ENCODE results near the gene SNCAIP. TPM values are rescaled to one million over a fixed set of nuclear protein-coding genes. Genes with fewer than 3 reads are reported as not detected.

Gene SNCAIP
- total and polyA plus RNA-seq, 4 donors, result 3.6 to 14.7 (median 9.0) TPM

DNA sequence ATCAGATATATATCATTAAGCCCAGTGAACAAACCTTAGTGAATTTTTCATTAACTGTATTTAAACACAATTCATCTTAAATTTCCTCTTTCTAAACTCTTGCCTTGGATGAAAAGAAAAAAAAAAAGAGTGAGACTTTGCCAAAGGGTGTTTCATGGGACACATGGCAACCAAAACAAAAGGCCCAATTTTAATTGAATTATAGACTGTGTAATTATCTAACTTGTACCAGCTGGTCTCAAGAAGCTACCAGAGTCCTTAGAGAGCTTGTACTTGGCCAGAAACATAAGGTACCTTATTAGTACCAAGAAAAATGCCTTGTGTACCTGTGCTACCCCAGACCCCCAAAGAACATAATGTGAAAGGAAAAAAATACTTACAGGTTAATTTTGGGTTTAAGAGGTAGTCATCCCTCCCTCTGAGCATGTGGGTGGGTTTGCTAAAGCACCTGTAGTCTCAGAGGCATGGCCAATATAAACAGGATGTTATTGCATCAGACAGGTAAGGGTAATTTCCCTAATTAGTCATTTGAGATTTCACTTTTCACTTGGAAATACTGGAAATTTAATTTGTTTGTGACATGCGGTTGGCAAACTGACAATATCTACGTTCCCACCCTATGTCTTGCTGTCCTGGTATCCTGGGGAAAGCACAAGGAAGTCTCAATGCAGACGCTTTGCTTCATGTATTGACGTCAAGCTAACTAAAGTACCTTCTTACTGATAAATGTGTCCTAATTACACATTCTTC, 90.1 kb downstream of the SNCAIP start:
- 93 to 96% methylated on average over 4 of the region's 4 CpGs for WGBS, 2 donors
- no peaks in the 10 kb centered on the region for H3K27me3 ChIP-seq (ENCODE audit: control insufficient read depth in 1 of 2, insufficient read depth in 2 of 2, low read length in 1 of 2)
- intact Hi-C loops (cut with DNase I), result no loop called here
- ATAC-seq (ENCODE audit: low FRiP score), result no peak
- H3K27ac ChIP-seq (ENCODE audit: low read depth in 1 of 2, low read length in 2 of 2), result no peak overlapping the region
- DNase-seq, result no peak
- H3K9me3 ChIP-seq (ENCODE audit: control insufficient read depth, low read length), result no peaks in the 10 kb centered on the region
- peaks cover 0 to 1% of the 10 kb centered on the region in 2 donors for H3K4me1 ChIP-seq (ENCODE audit: control insufficient read depth in 1 of 2, insufficient read depth in 2 of 2, low read length in 2 of 2)
- peaks cover 0 to 1% of the 10 kb centered on the region in 2 donors for H3K36me3 ChIP-seq (ENCODE audit: control insufficient read depth in 1 of 2, insufficient read depth in 2 of 2, low read length in 1 of 2)
- no peak overlapping the region for H3K4me3 ChIP-seq (ENCODE audit: low read length in 2 of 2)

DNA sequence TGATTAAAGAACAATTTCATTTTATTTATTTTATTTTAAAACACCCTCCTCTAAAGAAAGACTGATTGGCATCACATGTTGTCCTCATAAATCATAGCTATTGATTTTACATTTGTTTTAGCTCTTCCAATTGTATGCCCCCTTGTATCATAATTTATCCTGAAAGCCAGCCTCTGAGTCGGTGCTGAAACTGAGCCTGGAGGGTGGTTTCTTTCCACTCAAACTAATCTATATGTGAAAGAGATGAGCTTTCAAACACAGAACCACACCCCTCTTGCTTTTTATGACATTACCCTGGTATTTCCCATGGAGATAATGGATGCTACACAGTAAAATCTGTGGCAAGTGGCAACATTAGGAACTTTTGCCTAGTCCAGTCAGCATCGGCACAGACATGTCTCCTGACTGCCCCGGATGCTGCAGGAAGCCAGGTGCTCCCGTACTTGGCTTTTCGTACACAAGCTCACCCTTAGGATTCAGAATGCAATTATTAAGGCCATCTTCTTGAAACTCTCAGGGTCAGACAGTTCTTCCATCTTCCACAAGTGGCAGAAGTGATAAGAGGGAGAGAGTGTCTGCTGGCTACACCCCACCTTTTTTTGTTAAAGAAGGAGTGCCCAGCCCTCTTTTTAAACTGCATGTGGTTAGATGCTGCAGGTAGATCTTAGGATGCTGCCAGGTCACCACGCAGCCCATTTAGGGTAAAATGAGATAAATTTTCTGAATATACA, 91.1 kb downstream of the SNCAIP start:
- Histone ChIP-seq H3K4me3 (ENCODE audit: low read length in 2 of 2) (no peak overlapping the region), H3K27ac (ENCODE audit: low read depth in 1 of 2, low read length in 2 of 2) (no peak overlapping the region), H3K9me3 (ENCODE audit: control insufficient read depth, low read length) (no peaks in the 10 kb centered on the region), H3K27me3 (ENCODE audit: control insufficient read depth in 1 of 2, insufficient read depth in 2 of 2, low read length in 1 of 2) (no peaks in the 10 kb centered on the region), H3K36me3 (ENCODE audit: control insufficient read depth in 1 of 2, insufficient read depth in 2 of 2, low read length in 1 of 2) (no peaks in the 10 kb centered on the region), H3K4me1 (ENCODE audit: control insufficient read depth in 1 of 2, insufficient read depth in 2 of 2, low read length in 2 of 2) (peaks cover 0 to 1% of the 10 kb centered on the region in 2 donors)
- DNase-seq (no peak), ATAC-seq (ENCODE audit: low FRiP score) (no peak)
- 93 to 95% methylated on average over 6 of the region's 6 CpGs for WGBS, 2 donors
- intact Hi-C loops (cut with DNase I), result no loop called here

DNA sequence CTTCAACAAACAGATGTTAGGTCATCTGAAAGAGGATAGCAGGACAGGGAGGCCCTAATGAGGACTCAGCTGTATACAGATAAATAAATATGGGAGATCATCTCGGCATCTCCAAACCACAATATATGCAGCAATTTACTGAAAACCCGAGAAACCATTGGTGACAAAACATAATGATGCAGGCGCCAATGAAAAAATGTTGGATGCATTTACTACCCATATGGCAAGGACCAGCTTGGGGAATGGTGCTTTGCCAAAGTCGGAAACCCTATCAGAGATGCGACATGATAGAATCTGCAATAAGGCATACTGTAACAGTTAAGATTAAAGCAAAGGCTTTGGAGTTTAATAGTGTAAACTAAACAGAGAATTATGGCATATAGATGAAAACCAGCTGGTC, 92.0 kb downstream of the SNCAIP start:
- Histone ChIP-seq H3K36me3 (ENCODE audit: control insufficient read depth in 1 of 2, insufficient read depth in 2 of 2, low read length in 1 of 2) (no peaks in the 10 kb centered on the region), H3K27me3 (ENCODE audit: control insufficient read depth in 1 of 2, insufficient read depth in 2 of 2, low read length in 1 of 2) (no peaks in the 10 kb centered on the region), H3K9me3 (ENCODE audit: control insufficient read depth, low read length) (no peaks in the 10 kb centered on the region), H3K4me1 (ENCODE audit: control insufficient read depth in 1 of 2, insufficient read depth in 2 of 2, low read length in 2 of 2) (no peaks in the 10 kb centered on the region), H3K27ac (ENCODE audit: low read depth in 1 of 2, low read length in 2 of 2) (no peak overlapping the region), H3K4me3 (ENCODE audit: low read length in 2 of 2) (no peak overlapping the region)
- 94 to 95% methylated on average over 5 of the region's 5 CpGs for WGBS, 2 donors
- DNase-seq (no peak), ATAC-seq (ENCODE audit: low FRiP score) (no peak)
- intact Hi-C loops (cut with DNase I), result no loop called here

DNA sequence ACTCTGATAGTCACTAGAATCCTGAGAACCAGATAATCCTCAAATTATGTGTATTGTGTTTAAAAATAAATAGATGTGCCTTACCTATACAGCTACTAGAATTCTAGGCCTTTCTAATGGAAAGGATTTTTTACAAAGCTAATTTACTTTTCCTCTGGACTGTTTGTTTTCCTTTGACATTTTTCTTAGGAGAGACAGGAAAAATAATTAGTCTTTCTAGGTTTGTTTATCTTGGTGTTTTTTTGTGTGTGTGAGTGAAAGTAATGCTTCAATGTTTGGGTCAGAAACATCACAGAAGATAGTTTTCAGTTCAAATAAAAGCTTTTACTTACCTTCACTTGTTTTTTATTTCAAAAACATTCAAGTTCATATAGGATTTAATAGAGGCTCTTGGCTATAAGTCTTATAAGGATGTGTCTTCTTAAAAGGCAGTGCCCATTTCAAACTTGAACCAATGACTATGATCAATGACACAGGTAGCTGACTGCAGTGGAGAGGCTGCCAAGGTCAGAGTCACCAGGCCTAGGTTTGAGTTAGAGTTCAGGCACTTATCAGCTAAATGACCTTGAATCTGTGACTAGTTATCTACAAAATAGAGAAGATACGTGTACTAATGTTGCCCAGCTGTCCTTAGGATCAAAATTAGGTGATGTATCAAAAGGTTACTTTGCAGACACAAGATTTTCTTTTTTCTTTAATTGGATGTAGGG, 92.8 kb downstream of the SNCAIP start:
- H3K36me3 ChIP-seq (ENCODE audit: control insufficient read depth in 1 of 2, insufficient read depth in 2 of 2, low read length in 1 of 2), result no peaks in the 10 kb centered on the region
- DNase-seq (no peak), ATAC-seq (ENCODE audit: low FRiP score) (no peak)
- 84 to 96% methylated on average over 1 of the region's 1 CpG for WGBS, 2 donors
- no peaks in the 10 kb centered on the region for H3K27me3 ChIP-seq (ENCODE audit: control insufficient read depth in 1 of 2, insufficient read depth in 2 of 2, low read length in 1 of 2)
- no peak overlapping the region for H3K27ac ChIP-seq (ENCODE audit: low read depth in 1 of 2, low read length in 2 of 2)
- H3K9me3 ChIP-seq (ENCODE audit: control insufficient read depth, low read length), result no peaks in the 10 kb centered on the region
- H3K4me1 ChIP-seq (ENCODE audit: control insufficient read depth in 1 of 2, insufficient read depth in 2 of 2, low read length in 2 of 2), result no peaks in the 10 kb centered on the region
- no peak overlapping the region for H3K4me3 ChIP-seq (ENCODE audit: low read length in 2 of 2)
- intact Hi-C loops (cut with DNase I), result no loop called here

DNA sequence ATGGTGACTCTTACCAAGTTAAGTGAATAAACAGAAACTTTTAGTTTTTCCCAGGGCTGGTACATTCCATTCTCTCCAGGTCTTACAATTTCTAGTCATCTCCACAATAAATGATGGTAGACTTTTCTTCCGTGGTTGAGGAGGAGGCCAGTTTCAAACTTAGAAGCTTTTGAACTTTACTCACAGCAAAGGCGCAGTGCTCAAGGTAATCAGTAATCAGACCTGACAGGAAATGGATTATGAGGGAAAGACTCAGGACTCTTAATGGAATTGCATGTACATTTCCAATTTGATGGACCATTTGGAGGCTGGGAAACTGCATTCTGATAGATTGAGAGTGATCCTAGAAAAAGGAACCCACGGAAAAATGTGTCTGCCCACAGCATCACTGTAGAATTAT, 93.7 kb downstream of the SNCAIP start:
- DNase-seq, result no peak
- 92 to 96% methylated on average over 3 of the region's 3 CpGs for WGBS, 2 donors
- intact Hi-C loops (cut with DNase I), result no loop called here
- H3K27me3 ChIP-seq (ENCODE audit: control insufficient read depth in 1 of 2, insufficient read depth in 2 of 2, low read length in 1 of 2), result no peaks in the 10 kb centered on the region
- no peak for ATAC-seq (ENCODE audit: low FRiP score)
- H3K36me3 ChIP-seq (ENCODE audit: control insufficient read depth in 1 of 2, insufficient read depth in 2 of 2, low read length in 1 of 2), result peaks cover 0 to 1% of the 10 kb centered on the region in 2 donors
- H3K9me3 ChIP-seq (ENCODE audit: control insufficient read depth, low read length), result no peaks in the 10 kb centered on the region
- H3K4me1 ChIP-seq (ENCODE audit: control insufficient read depth in 1 of 2, insufficient read depth in 2 of 2, low read length in 2 of 2), result no peaks in the 10 kb centered on the region
- H3K27ac ChIP-seq (ENCODE audit: low read depth in 1 of 2, low read length in 2 of 2), result no peak overlapping the region
- no peak overlapping the region for H3K4me3 ChIP-seq (ENCODE audit: low read length in 2 of 2)

DNA sequence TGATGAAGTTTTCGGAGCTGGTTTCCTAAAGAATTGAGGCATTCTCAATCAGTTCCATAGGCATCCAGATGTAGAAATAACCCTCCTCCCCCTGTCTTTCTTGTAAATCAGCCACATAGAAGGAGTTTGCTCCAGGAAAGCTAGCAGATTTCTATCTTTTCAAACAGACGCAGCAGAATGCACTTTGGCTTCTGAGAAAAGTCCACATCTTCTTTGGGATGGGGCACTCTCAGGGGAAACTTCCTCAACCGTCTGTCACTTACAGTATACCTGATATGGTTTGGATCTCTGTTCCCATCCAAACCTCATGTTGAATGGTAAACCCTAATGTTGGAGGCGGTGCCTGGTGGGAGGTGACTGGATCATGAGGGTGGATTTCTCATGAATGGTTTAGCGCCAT, 94.1 kb downstream of the SNCAIP start:
- no peak overlapping the region for H3K4me3 ChIP-seq (ENCODE audit: low read length in 2 of 2)
- intact Hi-C loops (cut with DNase I), result no loop called here

DNA sequence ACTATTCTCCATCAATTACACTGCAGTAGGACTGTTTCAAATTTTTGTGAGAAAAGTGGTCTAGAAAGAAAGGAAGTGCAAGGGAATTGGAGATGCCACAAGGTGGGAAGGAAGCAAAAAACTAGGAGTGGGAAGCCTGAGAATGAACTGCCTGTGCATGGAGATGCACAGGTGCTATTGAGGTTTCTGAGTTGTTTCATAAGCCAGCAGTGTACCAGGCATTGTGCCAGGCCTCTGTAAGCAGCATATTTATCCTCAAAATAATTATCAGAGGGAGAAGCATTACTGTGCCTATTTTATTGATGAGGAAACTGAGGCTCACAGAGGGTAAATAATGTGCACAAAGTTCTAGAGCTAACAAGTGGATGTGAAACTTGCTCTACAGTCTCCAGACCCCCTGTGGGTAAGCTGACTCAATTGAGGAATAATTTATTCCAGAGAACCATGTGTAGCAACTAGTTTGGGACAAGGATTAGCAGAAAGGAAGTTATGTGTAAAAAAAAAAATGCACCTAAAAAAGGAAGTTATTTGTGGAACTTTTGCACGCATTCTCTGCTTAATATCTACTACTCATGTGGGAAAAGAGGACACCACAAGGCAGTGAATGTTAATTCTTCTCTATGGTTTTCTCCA, 96.7 kb downstream of the SNCAIP start:
- Histone ChIP-seq H3K4me1 (ENCODE audit: control insufficient read depth in 1 of 2, insufficient read depth in 2 of 2, low read length in 2 of 2) (no peaks in the 10 kb centered on the region), H3K27me3 (ENCODE audit: control insufficient read depth in 1 of 2, insufficient read depth in 2 of 2, low read length in 1 of 2) (no peaks in the 10 kb centered on the region), H3K9me3 (ENCODE audit: control insufficient read depth, low read length) (no peaks in the 10 kb centered on the region), H3K36me3 (ENCODE audit: control insufficient read depth in 1 of 2, insufficient read depth in 2 of 2, low read length in 1 of 2) (peaks cover 0 to 2% of the 10 kb centered on the region in 2 donors), H3K4me3 (ENCODE audit: low read length in 2 of 2) (no peak overlapping the region), H3K27ac (ENCODE audit: low read depth in 1 of 2, low read length in 2 of 2) (no peak overlapping the region)
- ATAC-seq (ENCODE audit: low FRiP score), result no peak
- DNase-seq, result no peak
- 79 to 82% methylated on average over 1 of the region's 1 CpG for WGBS, 2 donors
- intact Hi-C loops (cut with DNase I), result no loop called here

More for the DNA sequence above, 94.1 kb downstream of the SNCAIP start:
- Histone ChIP-seq H3K4me1 (ENCODE audit: control insufficient read depth in 1 of 2, insufficient read depth in 2 of 2, low read length in 2 of 2) (no peaks in the 10 kb centered on the region), H3K36me3 (ENCODE audit: control insufficient read depth in 1 of 2, insufficient read depth in 2 of 2, low read length in 1 of 2) (peaks cover 0 to 2% of the 10 kb centered on the region in 2 donors), H3K27me3 (ENCODE audit: control insufficient read depth in 1 of 2, insufficient read depth in 2 of 2, low read length in 1 of 2) (no peaks in the 10 kb centered on the region), H3K27ac (ENCODE audit: low read depth in 1 of 2, low read length in 2 of 2) (no peak overlapping the region), H3K9me3 (ENCODE audit: control insufficient read depth, low read length) (no peaks in the 10 kb centered on the region)
- DNase-seq (no peak), ATAC-seq (ENCODE audit: low FRiP score) (no peak)
- WGBS, 2 donors, result 97 to 98% methylated on average over 5 of the region's 5 CpGs

DNA sequence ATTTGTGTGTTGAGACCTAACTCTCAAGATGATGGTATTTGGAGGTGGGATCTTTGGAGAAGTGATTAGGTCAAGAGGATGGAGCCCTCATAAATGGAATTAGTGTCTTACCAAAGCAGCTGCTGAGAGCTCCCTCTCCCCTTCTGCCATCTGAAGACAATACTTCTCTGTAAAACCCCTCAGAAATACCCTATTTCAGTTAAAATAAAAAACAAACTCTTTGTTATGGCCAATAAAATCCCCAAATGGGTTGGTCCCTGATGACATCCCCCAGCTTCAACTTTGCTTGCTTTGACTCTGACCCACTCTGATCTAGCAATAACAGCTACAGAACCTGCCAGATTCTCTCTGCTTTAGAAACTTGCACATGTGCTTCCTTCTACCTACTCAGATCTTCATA, 100.9 kb downstream of the SNCAIP start:
- DNase-seq, result no peak
- no peaks in the 10 kb centered on the region for H3K27me3 ChIP-seq (ENCODE audit: control insufficient read depth in 1 of 2, insufficient read depth in 2 of 2, low read length in 1 of 2)
- no peak overlapping the region for H3K4me3 ChIP-seq (ENCODE audit: low read length in 2 of 2)
- no peaks in the 10 kb centered on the region for H3K9me3 ChIP-seq (ENCODE audit: control insufficient read depth, low read length)
- intact Hi-C loops (cut with DNase I), result loop anchor here in 1 of 2 donors (10.0 kb wide), 1 partner anchor 98 kb away; the partner anchor contains the start of gene SNCAIP
- no peak for ATAC-seq (ENCODE audit: low FRiP score)
- H3K4me1 ChIP-seq (ENCODE audit: control insufficient read depth in 1 of 2, insufficient read depth in 2 of 2, low read length in 2 of 2), result no peaks in the 10 kb centered on the region
- peaks cover 0 to 2% of the 10 kb centered on the region in 2 donors for H3K36me3 ChIP-seq (ENCODE audit: control insufficient read depth in 1 of 2, insufficient read depth in 2 of 2, low read length in 1 of 2)
- H3K27ac ChIP-seq (ENCODE audit: low read depth in 1 of 2, low read length in 2 of 2), result no peak overlapping the region

Measured in aorta (tissue), 5 donors.